ENCODE data around the gene TEX14. TPM values are rescaled to one million over a fixed set of nuclear protein-coding genes. Genes with fewer than 3 reads are reported as not detected.

The TEX14 gene
- total and polyA plus RNA-seq, 8 donors, result 0.47 to 2.1 (median 1.3) TPM

- intact Hi-C loops (cut with DNase I), result no loop called here
- no peak for ATAC-seq
- TF ChIP-seq CTCF (IDR thresholded peaks at IDR 0.05), result no peak
- Histone ChIP-seq H3K27ac (no peak overlapping the region), H3K9me3 (no peaks in the 10 kb centered on the region), H3K4me1 (peaks cover 7 to 41% of the 10 kb centered on the region in 2 donors), H3K4me3 (no peak overlapping the region), H3K27me3 (peaks cover 0 to 25% of the 10 kb centered on the region in 2 donors), H3K36me3 (no peaks in the 10 kb centered on the region)
- DNase-seq, result no peak
Observed at GRCh38 chr17:58533616-58534188, 158.1 kb downstream of the TEX14 start.

- no peak overlapping the region for H3K4me3 ChIP-seq
- ATAC-seq (no peak), DNase-seq (no peak)
- H3K27ac ChIP-seq, result no peak overlapping the region
- H3K9me3 ChIP-seq, result no peaks in the 10 kb centered on the region
- H3K36me3 ChIP-seq, result no peaks in the 10 kb centered on the region
- intact Hi-C loops (cut with DNase I), result no loop called here
- no peak for TF ChIP-seq CTCF (IDR thresholded peaks at IDR 0.05)
- H3K27me3 ChIP-seq, result peaks cover 0 to 25% of the 10 kb centered on the region in 2 donors
- H3K4me1 ChIP-seq, result peaks cover 10 to 52% of the 10 kb centered on the region in 2 donors
Observed at GRCh38 chr17:58532555-58532951, 159.3 kb downstream of the TEX14 start.

- Histone ChIP-seq H3K4me1 (peaks cover 15 to 58% of the 10 kb centered on the region in 2 donors), H3K9me3 (no peaks in the 10 kb centered on the region), H3K27ac (no peak overlapping the region), H3K27me3 (peaks cover 0 to 25% of the 10 kb centered on the region in 2 donors), H3K4me3 (peak overlapping the region; percentile 27 to 40), H3K36me3 (no peaks in the 10 kb centered on the region)
- no peak for TF ChIP-seq CTCF (IDR thresholded peaks at IDR 0.05)
- ATAC-seq (peak; percentile 93), DNase-seq (peak in 3 of 4 donors; percentile 49 to 94 (median 60))
- intact Hi-C loops (cut with DNase I), result no loop called here
Observed at GRCh38 chr17:58531661-58532554, 159.9 kb downstream of the TEX14 start.

GRCh38 chr17:58531122-58531521, 160.7 kb downstream of the TEX14 start:
- ATAC-seq, result no peak
- Histone ChIP-seq H3K4me1 (peaks cover 19 to 63% of the 10 kb centered on the region in 2 donors), H3K4me3 (peak overlapping the region; percentile 27 to 40), H3K9me3 (no peaks in the 10 kb centered on the region), H3K36me3 (no peaks in the 10 kb centered on the region), H3K27me3 (peaks cover 0 to 25% of the 10 kb centered on the region in 2 donors), H3K27ac (no peak overlapping the region)
- intact Hi-C loops (cut with DNase I), result no loop called here
- no peak for DNase-seq
- no peak for TF ChIP-seq CTCF (IDR thresholded peaks at IDR 0.05)

GRCh38 chr17:58530655-58531054, 161.2 kb downstream of the TEX14 start:
- peaks cover 21 to 60% of the 10 kb centered on the region in 2 donors for H3K4me1 ChIP-seq
- ATAC-seq (no peak), DNase-seq (no peak)
- intact Hi-C loops (cut with DNase I), result no loop called here
- H3K36me3 ChIP-seq, result no peaks in the 10 kb centered on the region
- TF ChIP-seq CTCF (IDR thresholded peaks at IDR 0.05), result no peak
- peaks cover 0 to 25% of the 10 kb centered on the region in 2 donors for H3K27me3 ChIP-seq
- H3K27ac ChIP-seq, result no peak overlapping the region
- no peak overlapping the region for H3K4me3 ChIP-seq
- no peaks in the 10 kb centered on the region for H3K9me3 ChIP-seq
